KMS-11 (cell line): Measurements from ENCODE around the gene WDFY1.
A peak's percentile ranks its signal among the peaks of the same experiment; 100 is the strongest.
"Not testable (repeated sequence)": the region's sequence is repeated elsewhere in the genome, so short reads cannot be mapped to it uniquely, and the experiment has no call there.

Source experiments
- H2AFZ ChIP-seq: fragments of 200-600 bp; sonication (generic); 2 replicates; pipeline ENCODE4 v1.6.1; 2016; ENCODE audit warnings: antibody characterized with exemption, mixed run types, low read depth
- H3K27ac ChIP-seq: fragments of 200-600 bp; sonication (generic); 2 replicates; pipeline ENCODE4 v1.6.1; 2016; ENCODE audit warnings: mild to moderate bottlenecking, mixed run types
- H3K27me3 ChIP-seq: fragments of 200-600 bp; sonication (generic); 2 replicates; pipeline ENCODE4 v1.6.1; 2017; ENCODE audit warnings: mild to moderate bottlenecking, low read depth, mixed run types, moderate library complexity; ENCODE audit not compliant: insufficient read depth
- H3K36me3 ChIP-seq: fragments of 200-600 bp; sonication (generic); 2 replicates; pipeline ENCODE4 v1.6.1; 2017; ENCODE audit warnings: mild to moderate bottlenecking, mixed run types; ENCODE audit not compliant: insufficient read depth
- H3K4me1 ChIP-seq: fragments of 200-600 bp; sonication (generic); 2 replicates; pipeline ENCODE4 v1.6.1; 2016; ENCODE audit warnings: mild to moderate bottlenecking, low read depth, mixed run types; ENCODE audit not compliant: poor library complexity, severe bottlenecking
- H3K4me2 ChIP-seq: fragments of 200-600 bp; sonication (generic); 2 replicates; pipeline ENCODE4 v1.7.0; 2016; ENCODE audit warnings: mild to moderate bottlenecking, mixed run types
- H3K4me3 ChIP-seq: fragments of 200-600 bp; sonication (generic); IDR thresholded peaks from 2 replicates; pipeline ENCODE4 v1.6.1; 2017; ENCODE audit warnings: low read depth, low read length, mixed read lengths; ENCODE audit not compliant: insufficient read depth
- H3K79me2 ChIP-seq: fragments of 200-600 bp; sonication (generic); 2 replicates; pipeline ENCODE4 v1.6.1; 2016; ENCODE audit warnings: low read depth, mixed run types; ENCODE audit not compliant: insufficient read depth
- H3K9ac ChIP-seq: fragments of 200-600 bp; sonication (generic); 2 replicates; pipeline ENCODE4 v1.6.1; 2016; ENCODE audit warnings: mild to moderate bottlenecking, mixed run types
- H4K20me1 ChIP-seq: fragments of 200-600 bp; sonication (generic); 2 replicates; pipeline ENCODE4 v1.6.1; 2016; ENCODE audit warnings: mild to moderate bottlenecking, mixed run types; ENCODE audit not compliant: insufficient read depth
- TF ChIP-seq, protein P1 (sequence below): fragments of 200-600 bp; sonication (generic); conservative IDR thresholded peaks from 2 replicates; pipeline ENCODE4 v1.6.1; 2017; ENCODE audit warnings: low read depth, mild to moderate bottlenecking, antibody characterized with exemption, low read length, moderate library complexity, mixed read lengths

The WDFY1 gene

DNA sequence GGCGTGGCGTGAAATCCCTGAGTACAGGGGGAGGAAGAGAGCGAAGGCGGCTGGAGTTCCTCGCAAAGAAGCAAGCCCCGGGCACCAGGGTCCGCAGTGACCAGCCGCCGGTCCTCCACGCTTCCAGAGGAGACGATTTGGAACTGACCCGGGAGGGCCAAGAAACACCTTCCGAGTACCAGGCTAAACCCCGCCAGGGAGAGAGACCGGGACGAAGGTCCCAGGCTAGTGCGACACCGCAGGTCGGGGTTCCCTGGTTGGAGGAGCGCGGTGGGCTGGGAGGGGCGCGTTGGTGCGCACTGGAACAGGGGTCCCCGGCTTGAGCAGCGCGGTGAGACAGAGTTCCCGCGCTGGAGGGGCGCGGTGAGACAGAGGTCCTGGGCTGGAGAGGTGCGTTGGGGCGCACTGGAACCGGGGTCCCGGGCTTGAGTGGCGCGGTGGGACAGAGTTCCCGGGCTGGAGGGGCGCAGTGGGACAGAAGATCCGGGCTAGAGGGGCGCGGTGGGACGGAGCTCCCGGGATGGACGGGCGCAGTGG, 901 bp downstream of the WDFY1 start:
- Histone ChIP-seq H3K4me3 (no peak overlapping the region), H3K4me1 (peaks cover 16% of the 10 kb centered on the region), H3K79me2 (peaks cover 3% of the 10 kb centered on the region; the same call in 1 of the 2 replicates), H3K27ac (no peak overlapping the region), H3K27me3 (no peaks in the 10 kb centered on the region), H3K36me3 (no peaks in the 10 kb centered on the region), H2AFZ (peak overlapping the region; percentile 60), H3K9ac (peak overlapping the region; percentile 76; the same call in 1 of the 2 replicates), H4K20me1 (no peaks in the 10 kb centered on the region), H3K4me2 (peak overlapping the region; percentile 63)
- TF ChIP-seq, protein P1, sequence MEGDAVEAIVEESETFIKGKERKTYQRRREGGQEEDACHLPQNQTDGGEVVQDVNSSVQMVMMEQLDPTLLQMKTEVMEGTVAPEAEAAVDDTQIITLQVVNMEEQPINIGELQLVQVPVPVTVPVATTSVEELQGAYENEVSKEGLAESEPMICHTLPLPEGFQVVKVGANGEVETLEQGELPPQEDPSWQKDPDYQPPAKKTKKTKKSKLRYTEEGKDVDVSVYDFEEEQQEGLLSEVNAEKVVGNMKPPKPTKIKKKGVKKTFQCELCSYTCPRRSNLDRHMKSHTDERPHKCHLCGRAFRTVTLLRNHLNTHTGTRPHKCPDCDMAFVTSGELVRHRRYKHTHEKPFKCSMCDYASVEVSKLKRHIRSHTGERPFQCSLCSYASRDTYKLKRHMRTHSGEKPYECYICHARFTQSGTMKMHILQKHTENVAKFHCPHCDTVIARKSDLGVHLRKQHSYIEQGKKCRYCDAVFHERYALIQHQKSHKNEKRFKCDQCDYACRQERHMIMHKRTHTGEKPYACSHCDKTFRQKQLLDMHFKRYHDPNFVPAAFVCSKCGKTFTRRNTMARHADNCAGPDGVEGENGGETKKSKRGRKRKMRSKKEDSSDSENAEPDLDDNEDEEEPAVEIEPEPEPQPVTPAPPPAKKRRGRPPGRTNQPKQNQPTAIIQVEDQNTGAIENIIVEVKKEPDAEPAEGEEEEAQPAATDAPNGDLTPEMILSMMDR: no peak

DNA sequence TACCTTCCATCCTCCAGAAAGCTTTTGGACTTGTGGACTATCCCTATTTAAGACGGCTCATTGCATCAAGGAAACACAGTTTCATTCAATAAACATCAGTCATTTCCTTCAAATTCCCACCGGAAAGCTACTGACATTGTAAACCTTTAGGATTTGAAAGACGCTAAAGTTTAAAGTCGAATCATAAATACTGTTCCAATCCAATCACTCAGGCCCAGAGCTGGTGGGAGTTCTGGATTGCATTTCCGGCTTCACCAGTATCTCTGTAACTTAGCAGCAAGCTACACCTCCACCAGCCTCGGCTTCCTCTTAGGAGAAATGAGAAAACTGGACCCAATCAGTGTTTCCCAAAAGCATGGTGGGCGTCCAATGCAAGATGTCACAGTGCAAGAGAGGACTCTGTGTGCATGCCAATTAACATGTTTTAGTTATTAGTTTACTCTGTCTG, 1.6 kb downstream of the WDFY1 start:
- H2AFZ ChIP-seq: no peak overlapping the region
- H3K4me2 ChIP-seq: no peak overlapping the region
- no peak overlapping the region for H3K27ac ChIP-seq
- no peaks in the 10 kb centered on the region for H4K20me1 ChIP-seq
- no peaks in the 10 kb centered on the region for H3K27me3 ChIP-seq
- no peak overlapping the region for H3K9ac ChIP-seq
- TF ChIP-seq, protein P1: no peak
- H3K4me3 ChIP-seq: no peak overlapping the region
- peaks cover 3% of the 10 kb centered on the region; the same call in 1 of the 2 replicates for H3K79me2 ChIP-seq
- H3K36me3 ChIP-seq: no peaks in the 10 kb centered on the region
- H3K4me1 ChIP-seq: peaks cover 16% of the 10 kb centered on the region

DNA sequence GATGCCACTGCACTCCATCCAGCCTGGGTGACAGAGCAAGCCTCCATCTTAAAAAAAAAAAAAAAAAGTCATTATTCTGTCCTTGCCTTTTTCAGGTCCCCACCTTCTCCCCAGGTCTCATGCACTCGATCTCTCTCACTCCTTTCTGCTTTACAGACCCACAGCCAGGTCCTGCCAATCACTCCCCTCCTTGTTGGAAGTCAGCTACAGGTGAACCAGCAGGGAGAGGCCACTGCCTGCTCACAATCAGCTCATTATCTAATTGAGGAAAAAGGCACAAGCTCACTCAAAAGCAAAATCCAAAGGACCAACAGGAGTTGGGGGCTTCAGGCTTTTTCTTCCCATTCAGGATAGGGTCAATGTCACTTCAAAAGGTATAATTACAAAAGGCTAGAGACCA, 2.0 kb downstream of the WDFY1 start:
- no peak overlapping the region for H3K27ac ChIP-seq
- H3K27me3 ChIP-seq: no peaks in the 10 kb centered on the region
- no peak overlapping the region for H2AFZ ChIP-seq
- peaks cover 3% of the 10 kb centered on the region; the same call in 1 of the 2 replicates for H3K79me2 ChIP-seq
- no peaks in the 10 kb centered on the region for H4K20me1 ChIP-seq
- H3K36me3 ChIP-seq: no peaks in the 10 kb centered on the region
- TF ChIP-seq, protein P1: no peak
- no peak overlapping the region for H3K4me2 ChIP-seq
- H3K4me1 ChIP-seq: peaks cover 16% of the 10 kb centered on the region
- no peak overlapping the region for H3K4me3 ChIP-seq
- no peak overlapping the region for H3K9ac ChIP-seq

DNA sequence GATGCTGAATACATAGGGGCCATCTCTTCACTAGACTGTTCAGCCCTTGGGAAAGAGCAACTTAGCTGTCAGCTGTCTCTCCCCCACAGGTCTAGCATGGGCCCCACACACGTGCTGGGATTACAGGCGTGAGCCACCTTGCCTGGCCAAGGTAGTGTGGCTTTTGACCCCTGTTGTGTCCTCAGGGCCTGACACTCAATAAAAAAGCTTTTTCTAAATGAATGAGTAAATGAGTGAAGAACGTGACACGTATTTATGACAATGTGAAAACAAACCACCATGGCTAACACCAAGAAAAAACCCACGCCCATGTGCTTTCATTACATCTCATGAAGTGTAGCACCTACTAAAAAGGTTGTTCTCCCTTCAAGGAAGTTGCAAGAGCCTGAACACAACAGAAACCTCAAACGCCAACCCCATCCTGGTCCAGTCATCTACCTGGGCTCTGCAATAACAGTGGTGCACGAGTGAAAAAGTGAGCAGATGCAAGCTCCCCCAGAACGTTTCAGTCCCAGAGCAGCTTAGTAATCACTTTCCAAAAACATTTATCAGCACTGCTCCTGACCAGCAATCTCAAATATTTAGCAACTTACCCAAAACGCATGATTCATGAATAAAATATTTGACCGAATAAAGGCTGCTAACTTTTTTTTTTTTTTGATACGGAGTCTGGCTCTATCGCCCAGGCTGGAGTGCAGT, 3.4 kb downstream of the WDFY1 start:
- no peak overlapping the region for H3K9ac ChIP-seq
- TF ChIP-seq, protein P1: no peak
- H3K36me3 ChIP-seq: no peaks in the 10 kb centered on the region
- H3K79me2 ChIP-seq: peaks cover 3% of the 10 kb centered on the region; the same call in 1 of the 2 replicates
- H3K27me3 ChIP-seq: no peaks in the 10 kb centered on the region
- H3K4me3 ChIP-seq: no peak overlapping the region
- H3K27ac ChIP-seq: no peak overlapping the region
- no peak overlapping the region for H2AFZ ChIP-seq
- peaks cover 16% of the 10 kb centered on the region for H3K4me1 ChIP-seq
- no peak overlapping the region for H3K4me2 ChIP-seq
- H4K20me1 ChIP-seq: no peaks in the 10 kb centered on the region

DNA sequence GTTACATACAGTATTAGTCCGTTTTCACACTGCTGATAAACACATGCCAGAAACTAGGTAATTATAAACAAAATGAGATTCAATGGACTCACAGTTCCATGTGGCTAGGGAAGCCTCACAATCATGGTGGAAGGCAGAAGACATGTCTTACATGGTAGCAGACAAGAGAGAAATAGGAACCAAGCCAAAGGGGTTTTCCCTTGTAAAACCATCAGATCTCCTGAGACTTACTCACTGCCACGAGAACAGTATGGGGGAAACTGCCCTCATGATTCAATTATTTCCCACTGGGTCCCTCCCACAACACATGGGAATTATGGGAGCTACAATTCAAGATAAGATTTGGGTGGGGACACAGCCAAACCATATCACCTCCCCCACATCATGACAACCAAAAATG, 5.7 kb downstream of the WDFY1 start:
- not testable (repeated sequence) for H3K36me3 ChIP-seq, H4K20me1 ChIP-seq, H3K79me2 ChIP-seq, H3K4me1 ChIP-seq, H3K4me3 ChIP-seq, H3K27me3 ChIP-seq, H3K9ac ChIP-seq, H3K4me2 ChIP-seq, H2AFZ ChIP-seq, H3K27ac ChIP-seq
